Cerebellar nuclear complex (tissue), 1 donor: ENCODE results near the gene ZNF541.
A peak's percentile ranks its signal among the peaks of the same experiment; 100 is the strongest.

Source experiments
- DNase-seq, 2 experiments: peaks; one replicate each; lab custom pipeline; 2025; lab: John Stamatoyannopoulos, UW

ZNF541 gene, protein sequence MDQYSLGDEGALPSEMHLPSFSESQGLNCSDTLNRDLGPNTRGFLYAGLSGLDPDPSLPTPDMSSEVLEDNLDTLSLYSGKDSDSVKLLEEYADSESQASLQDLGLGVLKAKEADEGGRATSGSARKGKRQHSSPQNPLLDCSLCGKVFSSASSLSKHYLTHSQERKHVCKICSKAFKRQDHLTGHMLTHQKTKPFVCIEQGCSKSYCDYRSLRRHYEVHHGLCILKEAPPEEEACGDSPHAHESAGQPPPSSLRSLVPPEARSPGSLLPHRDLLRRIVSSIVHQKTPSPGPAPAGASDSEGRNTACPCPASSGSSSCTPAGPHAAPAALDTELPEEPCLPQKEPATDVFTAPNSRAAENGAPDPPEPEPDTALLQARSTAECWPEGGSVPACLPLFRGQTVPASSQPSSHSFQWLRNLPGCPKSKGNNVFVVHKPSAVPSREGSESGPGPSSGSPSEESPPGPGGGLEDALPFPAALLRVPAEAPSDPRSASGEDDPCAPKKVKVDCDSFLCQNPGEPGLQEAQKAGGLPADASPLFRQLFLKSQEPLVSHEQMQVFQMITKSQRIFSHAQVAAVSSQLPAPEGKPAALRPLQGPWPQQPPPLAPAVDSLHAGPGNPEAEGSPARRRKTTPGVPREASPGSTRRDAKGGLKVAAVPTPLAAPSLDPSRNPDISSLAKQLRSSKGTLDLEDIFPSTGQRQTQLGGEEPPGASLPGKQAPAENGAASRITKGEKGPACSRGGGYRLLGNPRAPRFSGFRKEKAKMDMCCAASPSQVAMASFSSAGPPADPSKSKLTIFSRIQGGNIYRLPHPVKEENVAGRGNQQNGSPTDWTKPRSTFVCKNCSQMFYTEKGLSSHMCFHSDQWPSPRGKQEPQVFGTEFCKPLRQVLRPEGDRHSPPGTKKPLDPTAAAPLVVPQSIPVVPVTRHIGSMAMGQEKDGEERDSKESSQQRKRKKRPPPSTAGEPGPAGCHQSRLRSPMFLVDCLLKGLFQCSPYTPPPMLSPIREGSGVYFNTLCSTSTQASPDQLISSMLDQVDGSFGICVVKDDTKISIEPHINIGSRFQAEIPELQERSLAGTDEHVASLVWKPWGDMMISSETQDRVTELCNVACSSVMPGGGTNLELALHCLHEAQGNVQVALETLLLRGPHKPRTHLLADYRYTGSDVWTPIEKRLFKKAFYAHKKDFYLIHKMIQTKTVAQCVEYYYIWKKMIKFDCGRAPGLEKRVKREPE (N-terminal part only)

DNA sequence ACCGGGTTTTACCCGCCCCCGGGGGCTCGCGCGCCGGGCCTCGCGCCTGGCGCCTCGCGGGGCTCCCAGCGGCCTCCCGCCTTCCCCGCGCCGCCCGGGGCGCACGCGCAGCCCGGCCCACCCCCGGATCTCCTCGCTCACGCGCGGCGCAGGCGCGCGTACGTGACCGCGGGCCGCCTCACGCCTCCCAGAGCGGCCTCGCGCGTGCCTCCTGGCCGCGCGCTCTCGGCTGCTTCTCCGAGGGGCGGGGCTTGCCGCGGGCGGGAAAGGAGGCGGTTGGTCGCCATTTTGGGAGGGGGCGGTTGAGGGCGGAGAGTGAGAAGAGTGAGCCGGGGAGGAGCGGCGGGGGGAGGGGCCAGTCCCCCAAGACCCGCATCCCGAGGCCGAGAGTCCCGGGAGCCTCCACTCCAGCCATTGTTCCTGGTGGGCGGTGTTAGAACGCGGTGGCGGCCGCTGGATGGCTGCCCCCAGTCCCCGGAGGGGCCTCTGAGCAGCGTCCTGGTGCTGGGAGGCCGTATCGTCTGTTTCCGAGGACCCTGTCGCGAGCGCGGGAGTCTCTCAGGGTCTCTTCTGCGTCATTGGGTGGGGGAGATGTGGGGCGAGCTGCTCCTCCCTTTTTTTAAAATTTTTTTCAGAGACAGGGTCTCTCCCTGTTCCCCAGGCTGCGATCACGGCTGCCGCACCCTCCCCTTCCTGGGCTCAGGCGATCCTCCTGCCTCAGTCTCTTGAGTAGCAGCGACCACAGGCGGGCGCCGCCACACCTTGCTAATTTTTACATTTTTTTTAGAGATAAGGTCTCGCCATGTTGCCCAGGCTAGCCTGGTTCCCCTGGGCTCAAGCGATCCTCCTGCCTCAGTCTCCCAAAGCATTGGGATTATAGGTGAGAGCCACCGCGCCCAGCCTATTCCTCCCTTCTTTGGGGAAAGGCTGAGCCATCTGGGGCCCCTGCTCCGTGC lies at the start of gene ZNF541:
Gene ZNF541, minus strand, starts transcription at position 78 of the 956 bp plus-strand sequence. CDS start 17,292 bp downstream, outside the sequence.
- no peak for DNase-seq

DNA sequence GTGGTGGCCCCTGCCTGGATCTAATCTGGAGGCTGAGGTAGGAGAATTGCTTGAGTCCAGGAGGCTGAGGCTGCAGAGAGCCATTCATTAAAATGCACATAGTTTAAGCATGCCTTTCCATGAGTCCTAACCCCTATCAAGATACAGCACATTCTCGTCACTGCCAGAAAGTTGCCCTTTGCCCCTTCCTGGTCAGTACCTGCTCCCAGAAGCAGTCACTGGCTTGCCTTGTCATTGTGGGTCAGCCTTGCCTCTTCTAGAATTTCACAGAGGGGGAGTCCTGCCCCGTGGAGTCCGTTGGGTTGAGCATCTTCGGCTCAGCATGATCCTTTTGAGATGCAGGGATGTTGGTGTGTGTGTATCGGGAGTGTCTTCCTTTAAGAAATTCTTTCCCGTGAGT lies 46.8 kb upstream of the ZNF541 start:
- DNase-seq = no peak

DNA sequence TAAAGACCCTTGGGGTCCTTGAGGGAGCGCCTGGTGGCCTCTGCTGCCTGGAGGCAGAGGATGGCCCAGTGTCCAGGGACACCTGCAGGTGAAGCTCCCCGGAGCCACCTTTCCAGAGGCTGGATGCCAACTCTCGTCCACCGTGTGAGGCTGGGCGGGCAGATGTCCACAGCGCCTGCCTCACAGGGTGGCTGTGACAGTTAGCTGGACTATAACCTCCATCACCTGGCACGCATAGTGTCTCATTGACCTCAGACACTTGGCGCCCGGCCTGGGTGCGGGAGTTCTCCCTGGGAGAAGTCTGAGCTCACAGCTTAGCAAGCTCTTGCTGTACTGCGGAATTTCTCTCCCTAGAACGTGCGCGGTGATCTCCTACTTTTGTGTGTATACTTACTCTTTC lies 45.8 kb upstream of the ZNF541 start:
- DNase-seq = no peak

DNA sequence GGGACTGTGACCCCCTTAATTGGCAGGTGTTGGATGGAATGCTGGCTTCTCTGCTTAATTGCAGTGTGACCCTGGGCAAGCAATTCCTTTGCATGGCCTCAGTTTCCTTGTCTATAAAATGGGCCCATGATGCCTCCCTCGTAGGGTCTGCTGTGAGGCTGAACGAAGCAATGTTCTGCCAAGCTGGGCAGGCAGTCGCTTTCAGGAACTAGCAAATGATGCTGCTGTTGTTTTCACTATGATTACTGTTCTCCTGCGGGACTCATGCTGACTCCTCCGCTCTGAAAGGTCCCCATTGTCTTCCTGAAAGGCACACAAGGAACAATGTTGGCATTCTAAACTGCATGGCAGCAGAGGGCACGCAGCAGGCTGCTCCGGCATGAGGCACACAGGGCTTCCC lies 42.8 kb upstream of the ZNF541 start:
- DNase-seq = no peak

DNA sequence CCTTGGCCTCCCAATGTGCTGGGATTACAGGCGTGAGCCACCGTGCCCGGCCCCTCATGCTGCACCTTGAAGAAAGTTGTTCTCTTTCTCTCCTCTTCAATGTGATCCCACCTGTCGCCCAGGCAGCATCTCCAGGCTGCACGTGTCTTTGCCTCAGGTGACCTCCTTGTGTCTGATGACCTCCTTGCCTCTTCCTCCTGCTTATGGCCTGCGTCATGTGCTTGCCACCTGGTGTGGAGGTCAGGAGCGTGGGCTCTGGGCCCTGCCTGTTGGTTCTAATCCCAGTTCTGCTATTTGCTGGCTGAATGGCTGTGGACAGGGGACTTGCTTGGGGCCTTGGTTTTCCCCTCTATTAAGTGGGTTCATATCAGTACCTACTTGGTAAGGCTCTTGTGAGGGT lies 42.3 kb upstream of the ZNF541 start:
- no peak for DNase-seq

DNA sequence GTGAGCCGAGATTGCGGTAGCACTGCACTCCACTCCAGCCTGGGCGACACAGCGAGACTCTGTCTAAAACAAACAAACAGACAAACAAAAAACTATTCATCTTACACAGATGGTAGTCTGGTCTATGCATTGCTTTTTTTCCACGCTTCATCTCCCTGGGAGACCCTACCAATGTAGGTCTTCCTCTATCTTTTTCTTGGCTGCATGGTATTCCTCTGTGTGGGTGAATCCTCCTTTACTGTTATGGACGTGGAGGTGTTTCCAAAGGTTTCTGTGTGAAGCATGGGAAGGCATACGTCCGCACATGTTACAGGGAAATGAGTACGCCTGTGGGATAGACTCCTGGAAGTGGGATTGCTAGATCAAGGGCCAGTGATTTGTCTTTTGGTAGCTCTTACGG lies 41.6 kb upstream of the ZNF541 start:
- no peak for DNase-seq

DNA sequence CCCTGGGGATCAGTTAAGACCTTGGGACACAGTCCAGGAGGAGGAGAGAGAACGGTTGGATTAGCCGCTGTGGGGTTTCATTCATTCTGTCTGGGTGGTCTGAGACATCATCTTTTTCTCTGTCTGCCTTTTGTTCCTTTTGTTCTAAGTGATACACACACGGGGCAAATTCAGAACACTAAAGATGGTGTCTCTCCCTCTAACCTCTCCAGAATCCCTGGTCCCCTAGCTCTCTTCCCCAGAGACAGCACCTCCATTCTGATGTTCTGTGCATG lies 41.0 kb upstream of the ZNF541 start:
- no peak for DNase-seq

DNA sequence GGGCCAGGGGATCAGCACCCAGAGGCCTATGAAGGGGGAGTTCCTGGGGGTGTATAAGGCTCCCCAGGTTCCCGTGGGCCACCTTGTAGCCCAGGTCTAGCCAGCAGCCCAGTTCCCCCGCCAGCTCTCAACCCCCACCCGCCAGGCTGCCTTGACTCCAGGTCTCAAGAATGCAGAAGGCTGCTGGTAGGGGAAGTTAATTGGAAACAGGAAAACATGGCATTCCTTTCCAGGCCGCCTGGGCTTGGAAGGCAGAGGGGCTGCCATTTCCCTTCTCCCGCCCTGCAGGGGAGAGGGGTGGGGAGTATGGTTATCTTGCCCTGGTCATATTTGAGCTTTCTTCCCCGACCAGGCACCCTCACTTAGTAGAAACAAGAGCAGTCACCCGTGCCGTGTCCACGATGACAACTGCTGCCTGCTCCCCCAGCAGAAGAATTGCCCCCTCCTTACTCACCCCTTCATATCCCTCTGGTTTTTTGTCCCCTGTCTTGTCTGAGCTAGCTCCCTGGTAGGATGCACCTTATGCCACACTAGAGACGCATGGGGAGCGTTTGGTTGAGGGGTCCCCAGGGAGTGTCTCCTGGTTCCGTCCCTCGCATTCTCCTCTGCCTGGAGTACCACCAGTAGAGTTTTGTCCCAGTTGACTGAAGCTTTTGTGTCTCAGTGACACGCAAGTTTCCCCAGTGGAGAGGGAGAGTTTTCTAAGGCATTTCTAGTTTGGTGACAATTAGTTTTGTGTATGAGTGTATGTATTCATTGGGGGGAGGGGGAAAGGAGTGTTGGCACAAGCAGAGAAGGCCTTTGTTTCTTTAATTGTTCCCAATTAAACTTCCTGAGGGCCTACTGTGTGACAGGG lies 40.4 kb upstream of the ZNF541 start:
- DNase-seq = no peak

DNA sequence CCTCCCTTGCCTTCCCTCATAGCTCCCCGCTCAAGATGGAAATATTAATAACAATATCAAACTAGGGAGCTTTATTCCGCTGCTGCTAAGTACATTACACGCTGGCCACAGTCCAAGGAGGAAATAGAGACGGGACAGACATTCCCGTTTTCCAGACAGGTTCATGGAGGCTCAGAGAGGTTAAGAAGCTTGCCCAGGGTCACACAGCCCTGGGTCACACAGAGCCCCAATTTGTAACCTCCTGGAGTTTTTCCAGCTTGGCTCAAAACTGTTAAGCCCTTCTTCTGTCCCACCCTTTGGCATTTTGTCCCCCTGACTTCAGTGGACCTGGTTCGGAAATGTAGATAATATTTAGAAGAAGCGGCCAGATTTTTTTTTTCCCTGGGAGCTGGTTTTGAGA lies 38.0 kb upstream of the ZNF541 start:
- DNase-seq = no peak

DNA sequence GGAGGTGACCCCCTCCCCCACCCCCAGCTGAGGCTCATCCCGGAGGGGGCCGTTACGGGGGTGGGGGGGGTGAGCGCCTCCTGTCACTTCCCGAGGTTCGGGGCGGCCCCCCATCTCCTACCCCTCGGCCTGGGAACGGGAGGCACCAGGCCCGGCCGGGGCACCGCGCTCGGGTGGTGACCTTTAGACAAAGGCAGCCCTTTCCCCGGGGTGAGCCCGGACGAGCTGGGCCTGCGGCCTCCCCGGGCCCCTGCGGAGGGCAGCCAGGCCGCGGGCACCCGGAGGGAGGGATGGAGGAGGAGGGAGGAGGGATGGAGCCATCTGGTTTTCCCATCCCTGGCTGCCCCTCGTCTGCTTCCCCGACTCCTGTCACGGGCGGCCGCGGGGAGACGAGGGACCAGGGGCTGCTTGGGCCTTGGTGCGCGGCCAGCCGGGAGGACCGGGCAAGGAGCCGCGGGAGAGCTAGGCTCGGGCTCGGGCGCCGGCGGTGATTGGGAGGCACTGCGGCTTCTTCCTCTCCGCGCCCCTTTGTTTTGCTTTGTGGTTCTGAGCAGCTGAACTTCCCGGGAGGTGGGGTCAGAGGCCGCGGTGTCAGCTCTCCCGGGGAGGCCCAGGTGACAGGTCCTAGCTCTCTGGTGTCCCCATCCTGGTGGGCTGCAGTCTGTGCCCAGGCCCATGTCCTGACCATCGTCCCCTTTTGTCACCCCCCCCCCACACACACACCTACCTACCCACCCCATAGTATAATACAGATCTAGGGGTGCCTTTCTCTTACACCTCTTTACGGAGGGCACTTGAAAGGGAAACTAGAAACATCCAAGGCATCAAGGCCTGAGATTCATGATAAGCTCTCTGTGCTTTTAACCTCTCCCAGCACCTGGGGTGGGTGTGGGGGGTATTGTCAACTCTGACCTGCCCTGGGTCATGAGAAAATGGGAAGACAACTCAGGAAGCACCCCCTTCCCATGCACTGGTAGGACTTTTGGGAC lies 37.3 kb upstream of the ZNF541 start:
- DNase-seq = no peak

DNA sequence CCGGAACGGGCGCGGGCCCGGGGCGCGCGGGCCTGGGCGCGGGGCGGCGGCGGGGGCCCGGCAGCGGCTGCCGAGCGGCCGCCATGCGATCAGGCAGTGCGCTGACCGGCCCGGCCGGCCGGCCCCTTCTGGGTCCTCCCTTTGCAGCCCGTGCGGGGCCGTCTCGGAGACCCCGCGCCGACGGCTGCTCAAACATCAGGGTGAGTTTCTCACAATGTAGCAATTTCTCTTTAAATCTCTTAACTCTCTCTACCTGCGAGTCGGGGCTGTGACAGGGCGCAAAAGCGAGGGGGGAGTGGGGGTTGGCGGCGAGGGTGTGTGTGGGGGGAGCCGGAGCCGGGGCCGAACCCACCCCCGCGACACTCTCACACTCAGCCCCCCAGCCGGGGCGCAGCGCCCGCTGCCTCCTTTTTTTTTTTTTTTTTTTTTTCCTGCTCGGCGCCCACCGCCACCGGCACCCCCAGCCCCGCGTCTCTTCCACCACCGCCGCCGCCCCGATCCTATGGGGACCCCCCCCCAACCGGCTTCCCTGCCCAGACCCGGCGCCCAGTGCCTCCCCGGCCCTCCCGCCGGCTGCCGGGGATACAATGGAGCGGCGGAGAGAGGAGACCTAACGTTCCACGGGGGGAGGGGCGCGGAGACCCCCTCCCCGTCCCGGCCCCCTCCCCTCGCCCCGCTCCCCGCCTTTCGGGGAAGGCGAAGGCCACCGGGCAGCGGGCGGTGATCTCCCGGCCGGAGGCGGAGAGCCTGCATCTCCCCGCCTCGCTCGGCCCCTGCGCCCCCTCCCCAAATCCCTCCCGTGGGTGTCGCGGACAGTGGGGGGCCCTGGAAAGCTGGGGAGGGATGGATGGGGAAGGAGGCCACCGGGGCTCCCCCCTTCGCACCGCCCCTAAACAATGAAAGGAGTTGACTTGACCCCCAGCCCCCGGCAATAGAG lies 36.3 kb upstream of the ZNF541 start, which contains the start of gene BICRA:
Gene BICRA, plus strand, starts transcription at position 166 of the 937 bp plus-strand sequence. CDS start 64,441 bp downstream, outside the sequence.
- peak in 1 of 2 experiments; percentile 3 for DNase-seq

DNA sequence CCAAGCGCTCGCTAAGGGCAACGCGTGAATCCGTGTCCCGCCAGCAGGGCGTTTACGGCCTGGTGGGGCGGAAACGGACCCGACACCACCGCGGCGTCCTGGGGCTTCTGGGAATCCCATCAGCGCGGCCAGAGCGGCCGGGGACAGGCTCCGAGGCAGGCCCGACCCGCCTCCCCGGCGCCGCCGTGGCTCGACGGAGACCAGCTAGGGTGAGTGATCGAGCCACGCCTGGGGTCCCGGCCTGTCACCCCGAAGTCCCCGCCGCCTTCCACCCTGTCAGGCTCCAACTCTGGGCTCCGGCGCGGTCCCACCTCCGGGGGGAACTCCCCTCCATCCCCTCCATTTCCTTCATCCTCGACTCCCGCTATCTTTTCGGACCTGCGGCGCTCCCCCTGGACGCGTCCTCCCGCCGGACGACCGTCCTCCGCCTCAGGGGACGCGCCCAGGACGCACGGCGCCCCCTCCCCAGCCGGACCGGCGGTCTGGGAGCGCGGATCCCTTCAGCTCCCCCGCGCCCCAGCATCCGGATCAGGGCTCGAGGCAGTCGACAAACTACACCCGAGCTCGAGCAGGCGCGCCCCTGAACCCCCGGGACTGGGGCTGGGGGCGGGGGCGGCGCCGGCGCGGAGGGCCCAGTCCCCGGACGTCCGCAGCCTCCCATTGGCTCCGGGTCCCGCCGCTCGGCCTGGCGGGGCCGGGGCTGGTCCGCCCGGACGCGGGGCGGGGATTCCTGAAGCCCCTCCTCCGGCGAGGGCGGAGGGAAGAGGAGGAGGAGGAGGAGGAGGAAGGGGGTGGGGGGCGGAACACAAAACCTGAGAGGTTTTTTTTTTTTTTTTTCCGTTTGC lies 35.3 kb upstream of the ZNF541 start:
- DNase-seq = peak; percentile 53 to 56

DNA sequence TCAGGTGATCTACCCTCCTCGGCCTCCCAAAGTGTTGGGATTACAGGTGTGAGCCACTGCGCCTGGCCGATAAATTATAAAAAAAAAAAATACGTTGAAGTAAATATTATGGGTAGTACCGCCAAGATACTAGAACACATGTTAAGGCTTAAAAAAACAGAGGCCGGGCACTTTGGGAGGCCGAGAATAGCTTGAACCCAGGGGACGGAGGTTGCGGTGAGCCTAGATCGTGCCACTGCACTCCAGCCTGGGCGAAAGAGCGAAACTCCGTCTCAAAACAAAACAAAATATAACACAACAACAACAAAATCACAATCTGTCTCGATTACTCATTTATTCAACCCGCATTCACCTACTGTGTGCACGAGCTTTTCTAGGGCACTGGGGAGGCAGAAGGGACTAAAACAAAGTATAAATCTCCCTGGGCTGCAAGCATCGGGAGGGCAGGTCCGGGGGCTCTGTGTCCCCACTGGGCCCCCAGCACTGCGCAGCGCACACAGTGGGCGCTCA lies 34.7 kb upstream of the ZNF541 start:
- no peak for DNase-seq

DNA sequence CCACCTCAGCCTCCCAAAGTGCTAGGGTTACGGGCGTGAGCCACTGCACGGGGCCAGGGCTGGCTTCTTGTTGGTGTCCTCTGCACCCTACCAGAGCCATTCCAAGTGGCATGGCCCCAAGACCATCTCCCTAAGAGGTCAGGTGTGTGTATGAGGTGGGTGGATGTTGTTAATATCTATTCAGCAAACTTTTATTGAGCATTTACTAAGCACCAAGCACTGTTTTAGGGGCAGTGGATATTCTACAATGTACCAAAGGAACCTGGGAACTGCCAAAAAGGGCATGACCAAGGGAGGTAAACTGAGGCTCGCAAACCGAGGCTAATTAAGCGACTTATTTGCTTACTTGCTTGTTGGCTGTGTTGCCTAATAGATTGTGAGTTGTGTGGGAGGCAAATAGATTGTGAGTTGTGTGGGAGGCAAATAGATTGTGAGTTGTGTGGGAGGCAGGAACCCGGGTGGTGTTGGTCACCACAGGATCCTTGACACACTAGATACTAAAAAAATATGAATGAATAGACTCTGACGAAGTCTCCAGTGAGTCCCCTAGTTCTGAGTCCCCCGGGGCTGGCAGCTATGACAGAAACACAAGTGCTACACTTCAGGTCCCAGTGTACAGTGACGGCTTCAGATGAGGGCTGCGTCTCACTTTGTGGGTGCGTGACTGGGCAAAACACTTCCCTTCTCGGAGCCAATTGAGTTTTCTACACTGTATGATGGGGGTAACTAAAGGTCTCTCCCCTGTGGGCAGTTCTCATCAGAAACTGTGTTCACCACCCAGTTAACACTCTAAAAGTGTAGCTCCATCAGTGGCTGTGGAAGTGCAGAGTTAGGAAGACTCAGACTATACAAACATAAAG lies 31.0 kb upstream of the ZNF541 start:
- no peak for DNase-seq

DNA sequence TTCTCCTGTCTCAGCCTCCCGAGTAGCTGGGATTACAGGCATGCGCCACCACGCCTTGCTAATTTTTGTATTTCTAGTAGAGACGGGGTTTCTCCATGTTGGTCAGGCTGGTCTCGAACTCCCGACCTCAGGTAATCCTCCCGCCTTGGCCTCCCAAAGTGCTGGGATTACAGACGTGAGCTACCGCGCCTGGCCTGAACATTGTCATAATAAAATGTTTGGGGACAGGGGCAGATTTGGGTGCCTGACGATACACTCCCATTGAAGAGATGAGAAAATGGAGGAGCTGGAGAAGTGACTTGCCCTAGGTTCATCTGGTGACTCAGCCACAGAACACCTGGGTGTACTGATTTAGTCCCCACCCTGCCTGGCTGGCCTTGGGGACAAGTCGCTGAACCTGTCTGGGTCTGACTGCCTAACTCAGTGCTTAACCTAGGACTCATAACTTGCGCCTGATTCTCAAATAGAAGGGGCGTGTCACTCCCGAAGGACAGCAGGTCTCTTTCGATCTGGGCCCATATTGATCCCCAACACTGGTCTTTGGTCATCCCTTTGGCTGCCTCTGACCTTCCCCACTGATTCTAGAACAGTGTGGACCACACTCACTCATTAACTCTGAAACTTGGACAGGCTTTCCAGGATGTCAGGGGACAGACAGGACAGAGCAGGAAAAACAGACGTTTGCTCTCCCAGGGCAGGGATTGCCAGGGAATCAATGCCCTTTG lies 28.4 kb upstream of the ZNF541 start:
- no peak for DNase-seq
